Activated T-helper 9 cell treated with anti-CD3 and anti-CD28 coated beads, Interleukin-2, amount 50 U/mL, for 16 hours (primary cell): Measurements from ENCODE around the gene KCNJ14.
"Not testable (repeated sequence)": the region's sequence is repeated elsewhere in the genome, so short reads cannot be mapped to it uniquely, and the experiment has no call there.

Source experiments
- DNase-seq: peaks from one replicate; pipeline ENCODE4 v3.0.0-alpha.2; 2020; ENCODE audit warnings: low read depth

Gene KCNJ14

DNA sequence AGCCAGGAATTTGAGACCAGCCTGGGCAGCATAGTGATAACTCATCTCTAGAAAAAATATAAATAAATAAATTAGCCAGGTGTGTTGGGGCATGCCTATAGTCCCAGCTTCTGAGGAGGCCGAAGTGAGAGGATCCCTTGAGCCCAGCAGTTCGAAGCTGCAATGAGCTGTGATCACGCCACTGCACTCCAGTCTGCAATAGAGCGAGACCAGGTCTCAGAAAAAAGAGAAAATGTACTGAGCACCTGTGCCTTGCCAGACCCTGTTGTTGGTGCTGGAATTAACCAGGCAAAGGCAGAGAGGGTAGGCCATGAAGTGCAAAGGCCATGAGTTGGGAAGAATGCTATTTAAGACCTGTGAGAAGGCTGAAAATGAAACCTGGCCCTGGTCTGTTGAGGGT is 16.5 kb downstream of the KCNJ14 start:
- DNase-seq, result no peak

DNA sequence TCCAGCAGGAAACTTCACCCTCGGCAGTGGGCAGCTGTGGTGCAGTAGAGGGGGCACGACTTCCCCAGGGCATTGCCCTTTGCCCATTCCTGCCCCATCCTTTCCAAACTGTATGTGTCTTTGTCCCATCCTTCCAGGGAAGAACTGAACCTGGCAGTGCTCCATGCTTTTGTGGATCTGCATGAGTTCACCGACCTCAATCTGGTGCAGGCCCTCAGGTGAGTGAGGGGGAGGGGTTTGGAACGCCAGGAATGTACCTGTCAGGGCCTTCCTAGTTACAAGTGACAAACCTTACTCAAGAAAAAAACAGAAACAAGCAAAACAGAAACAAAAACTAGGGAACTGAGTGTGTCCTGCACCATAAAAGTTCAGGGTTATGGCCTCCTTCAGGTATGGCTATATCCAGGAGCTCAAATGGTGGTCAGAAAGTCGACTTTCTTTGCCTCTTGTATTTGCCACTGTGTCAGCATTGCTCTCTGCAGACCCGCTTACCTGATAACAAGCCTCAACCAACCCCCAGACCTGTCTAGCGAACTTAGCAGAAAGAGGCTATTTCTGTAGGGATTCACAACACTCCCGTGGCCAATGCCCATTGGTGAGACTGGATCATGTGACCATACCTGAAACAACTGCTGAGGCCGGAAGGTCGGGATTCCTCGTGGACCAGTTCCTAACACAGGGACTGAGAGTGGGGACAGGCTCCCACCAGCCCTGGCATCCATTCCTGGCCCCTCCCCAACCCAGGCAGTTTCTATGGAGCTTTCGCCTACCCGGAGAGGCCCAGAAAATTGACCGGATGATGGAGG is 18.0 kb downstream of the KCNJ14 start:
- no peak for DNase-seq

DNA sequence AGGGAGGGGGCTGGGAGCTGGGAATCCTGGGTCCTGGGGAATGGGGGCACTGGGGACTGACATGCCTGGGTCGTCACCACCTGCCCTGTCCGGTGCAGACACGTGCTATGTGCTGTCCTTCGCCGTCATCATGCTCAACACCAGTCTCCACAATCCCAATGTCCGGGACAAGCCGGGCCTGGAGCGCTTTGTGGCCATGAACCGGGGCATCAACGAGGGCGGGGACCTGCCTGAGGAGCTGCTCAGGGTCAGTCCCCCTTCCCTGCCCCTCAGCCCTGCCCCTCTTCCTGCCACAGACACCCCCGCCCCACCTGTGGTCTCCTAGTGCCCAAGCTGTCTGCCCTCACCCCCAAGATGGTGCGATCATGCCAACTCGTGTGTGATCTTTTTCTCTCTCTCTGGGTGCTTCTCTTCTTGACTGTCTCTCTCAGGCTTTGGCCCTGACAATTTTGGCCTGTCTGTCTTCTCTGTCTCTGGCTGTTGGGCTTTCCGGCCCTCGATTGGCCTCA is 18.8 kb downstream of the KCNJ14 start:
- no peak for DNase-seq

DNA sequence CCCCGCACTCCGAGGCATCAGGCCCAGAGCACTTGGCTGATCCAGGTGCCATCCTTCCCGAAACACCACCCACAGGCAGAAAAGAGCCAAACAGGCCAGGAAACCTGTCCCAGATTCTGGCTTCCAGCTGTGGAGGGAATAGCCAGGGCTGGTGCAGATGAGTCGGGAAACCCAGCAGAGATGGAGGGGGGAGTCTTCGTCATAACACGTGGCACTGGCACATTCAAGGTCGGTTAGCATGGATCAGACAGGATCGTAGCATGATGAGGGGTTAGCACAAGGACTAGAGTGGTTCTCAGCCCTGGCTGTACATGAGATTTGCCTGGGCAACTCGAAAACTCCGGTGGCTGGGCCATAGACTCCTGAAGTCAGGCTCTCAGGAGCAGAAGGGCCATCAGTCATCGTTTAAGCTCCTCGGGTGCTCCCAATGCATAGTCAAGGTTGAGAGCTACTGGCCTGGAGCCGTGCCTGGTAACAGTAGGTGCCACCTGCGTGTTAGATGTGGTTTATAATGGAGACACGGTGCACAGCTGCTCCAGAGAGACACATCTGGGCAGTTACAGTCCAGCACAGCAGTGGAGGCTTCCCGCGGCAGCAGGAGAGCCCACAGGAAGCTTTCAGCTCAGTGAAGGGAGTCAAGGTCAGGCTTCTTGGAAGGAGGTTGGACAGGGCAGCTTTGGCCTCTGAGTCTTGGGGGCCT is 20.1 kb downstream of the KCNJ14 start:
- DNase-seq, result no peak

DNA sequence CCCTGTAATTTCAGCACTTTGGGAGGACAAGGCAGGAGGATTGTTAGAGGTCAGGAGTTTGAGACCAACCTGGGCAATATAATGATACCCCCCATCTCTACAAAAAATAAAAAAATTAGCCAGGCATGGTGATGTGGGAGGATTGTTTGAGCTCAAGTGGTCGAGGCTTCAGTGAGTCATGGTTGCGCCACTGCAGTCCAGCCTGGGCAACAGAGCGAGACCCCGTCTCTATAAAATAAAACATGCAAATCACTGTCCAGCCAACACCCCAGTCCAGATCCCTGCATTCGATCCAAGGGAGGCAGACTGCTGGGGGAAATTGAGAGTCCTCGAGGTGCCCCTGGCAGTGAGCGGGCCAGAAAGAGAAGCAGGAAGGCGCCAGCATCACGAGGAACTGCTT is 20.8 kb downstream of the KCNJ14 start:
- DNase-seq, result no peak

DNA sequence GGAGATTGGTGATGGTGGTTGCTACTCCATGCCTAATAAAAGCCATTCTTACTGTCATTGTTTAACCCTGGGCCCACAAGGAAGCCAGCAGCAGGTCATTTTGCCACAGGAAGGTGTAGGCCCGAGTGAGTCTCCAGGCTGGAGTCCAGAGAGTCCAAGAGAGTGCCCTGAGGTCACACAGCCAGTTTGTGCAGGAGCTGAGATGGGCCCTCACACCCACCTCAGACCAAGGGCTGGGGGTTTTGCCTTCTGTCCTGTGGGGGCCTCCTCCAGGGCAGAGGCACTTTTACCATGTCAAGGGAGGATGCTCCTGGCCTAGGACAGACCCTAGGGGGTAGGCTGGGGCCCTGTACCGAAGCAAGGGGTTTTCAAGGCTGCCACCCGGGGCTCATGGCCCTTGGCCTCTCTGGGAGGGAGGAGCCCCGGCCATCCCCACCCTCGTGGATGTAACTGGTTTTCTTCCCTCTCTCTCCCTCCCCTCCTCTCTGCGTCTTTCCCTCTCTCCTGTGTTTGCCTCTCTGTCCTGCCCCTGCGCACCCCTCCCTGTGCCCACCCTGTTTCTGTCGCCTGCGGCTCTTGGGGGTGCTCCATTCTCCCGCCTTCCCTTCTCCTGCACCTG is 21.8 kb downstream of the KCNJ14 start:
- DNase-seq, result no peak

DNA sequence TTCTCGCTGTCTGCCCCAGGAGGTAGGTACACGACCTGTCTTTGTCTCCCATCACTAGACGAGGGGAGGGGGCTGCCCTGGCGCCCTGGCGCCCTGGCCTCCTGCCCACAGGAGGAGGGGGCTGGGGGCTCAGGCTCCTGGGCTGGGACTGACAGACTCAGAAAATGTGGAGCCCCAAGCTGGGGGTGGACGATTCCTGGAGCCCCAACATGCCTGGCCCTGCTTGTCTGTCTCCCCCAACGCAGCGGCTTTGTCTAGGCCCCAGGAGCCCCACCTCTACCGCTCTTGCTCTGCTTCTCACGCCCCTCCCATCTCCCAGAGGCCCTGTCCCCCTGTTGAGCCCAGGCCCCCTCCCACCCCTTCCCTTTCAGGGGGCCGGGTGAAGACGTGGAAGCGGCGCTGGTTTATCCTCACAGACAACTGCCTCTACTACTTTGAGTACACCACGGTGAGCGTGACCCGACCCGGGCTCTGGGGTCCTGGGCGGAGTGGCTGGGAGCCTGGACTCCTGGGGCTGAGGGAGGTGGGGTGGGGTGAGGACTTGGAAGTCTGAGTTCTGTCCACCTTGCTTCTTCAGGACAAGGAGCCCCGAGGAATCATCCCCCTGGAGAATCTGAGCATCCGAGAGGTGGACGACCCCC is 22.4 kb downstream of the KCNJ14 start:
- DNase-seq, result no peak

DNA sequence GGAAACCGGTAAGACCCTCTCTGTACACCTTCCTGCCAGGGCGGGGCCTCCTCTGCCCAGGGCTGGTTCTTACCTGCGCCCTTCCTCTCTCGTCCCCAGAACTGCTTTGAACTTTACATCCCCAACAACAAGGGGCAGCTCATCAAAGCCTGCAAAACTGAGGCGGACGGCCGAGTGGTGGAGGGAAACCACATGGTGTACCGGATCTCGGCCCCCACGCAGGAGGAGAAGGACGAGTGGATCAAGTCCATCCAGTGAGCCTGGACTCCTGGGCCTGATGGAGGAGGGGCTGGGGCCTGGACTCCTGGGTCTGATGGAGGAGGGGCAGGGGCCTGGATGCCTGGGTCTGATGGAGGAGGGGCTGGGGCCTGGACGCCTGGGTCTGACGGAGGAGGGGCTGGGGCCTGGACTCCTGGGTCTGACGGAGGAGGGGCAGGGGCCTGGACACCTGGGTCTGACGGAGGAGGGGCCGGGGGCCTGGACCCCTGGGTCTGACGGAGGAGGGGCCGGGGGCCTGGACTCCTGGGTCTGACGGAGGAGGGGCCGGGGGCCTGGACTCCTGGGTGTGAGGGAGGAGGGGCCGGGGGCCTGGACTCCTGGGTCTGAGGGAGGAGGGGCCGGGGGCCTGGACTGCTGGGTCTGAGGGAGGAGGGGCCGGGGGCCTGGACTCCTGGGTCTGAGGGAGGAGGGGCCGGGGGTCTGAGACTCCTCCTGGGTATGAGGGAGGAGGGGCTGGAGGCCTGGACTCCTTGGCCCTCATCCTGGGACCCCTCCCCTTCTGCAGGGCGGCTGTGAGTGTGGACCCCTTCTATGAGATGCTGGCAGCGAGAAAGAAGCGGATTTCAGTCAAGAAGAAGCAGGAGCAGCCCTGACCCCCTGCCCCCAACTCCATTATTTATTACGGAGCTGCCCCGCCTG is 23.2 kb downstream of the KCNJ14 start:
- no peak for DNase-seq

DNA sequence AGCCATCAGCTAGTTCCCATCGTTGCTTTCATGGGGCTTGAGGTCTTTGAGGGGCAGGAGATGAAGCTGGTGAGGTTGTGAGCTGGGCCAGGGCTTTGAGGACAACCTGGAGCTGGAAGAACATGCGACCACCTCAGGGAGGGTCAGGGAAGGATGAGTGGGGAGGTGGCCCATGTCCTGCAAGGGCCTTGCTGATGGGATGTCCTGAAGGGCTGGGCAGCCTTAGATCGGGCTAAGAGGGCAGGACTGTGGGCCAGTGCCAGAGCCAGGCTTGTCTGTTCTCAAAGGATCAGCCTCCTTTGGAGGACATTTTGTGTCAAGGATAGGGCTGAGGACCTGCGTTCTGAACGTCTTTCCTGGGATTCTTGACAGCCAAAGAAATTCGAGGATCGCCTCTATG is 24.3 kb downstream of the KCNJ14 start:
- no peak for DNase-seq

DNA sequence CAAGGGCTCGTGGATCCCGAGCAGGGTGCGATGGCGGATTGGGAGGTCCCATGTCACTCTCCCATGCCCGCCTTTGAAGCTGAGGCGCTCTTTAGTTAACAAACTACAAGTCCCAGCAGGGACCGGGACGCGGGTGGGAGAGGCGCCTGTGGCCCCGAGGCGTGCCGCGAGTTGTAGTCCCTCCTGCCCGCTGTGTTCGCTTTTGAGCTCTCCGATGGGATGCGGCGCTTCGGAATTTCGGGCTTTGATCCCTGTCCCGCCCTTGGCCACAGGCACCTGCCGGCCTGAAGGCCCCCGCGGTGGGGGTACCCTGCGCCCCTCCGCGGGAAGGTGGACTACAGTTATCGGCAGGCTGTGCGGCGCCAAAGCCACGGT is 24.8 kb downstream of the KCNJ14 start:
- DNase-seq, result no peak

DNA sequence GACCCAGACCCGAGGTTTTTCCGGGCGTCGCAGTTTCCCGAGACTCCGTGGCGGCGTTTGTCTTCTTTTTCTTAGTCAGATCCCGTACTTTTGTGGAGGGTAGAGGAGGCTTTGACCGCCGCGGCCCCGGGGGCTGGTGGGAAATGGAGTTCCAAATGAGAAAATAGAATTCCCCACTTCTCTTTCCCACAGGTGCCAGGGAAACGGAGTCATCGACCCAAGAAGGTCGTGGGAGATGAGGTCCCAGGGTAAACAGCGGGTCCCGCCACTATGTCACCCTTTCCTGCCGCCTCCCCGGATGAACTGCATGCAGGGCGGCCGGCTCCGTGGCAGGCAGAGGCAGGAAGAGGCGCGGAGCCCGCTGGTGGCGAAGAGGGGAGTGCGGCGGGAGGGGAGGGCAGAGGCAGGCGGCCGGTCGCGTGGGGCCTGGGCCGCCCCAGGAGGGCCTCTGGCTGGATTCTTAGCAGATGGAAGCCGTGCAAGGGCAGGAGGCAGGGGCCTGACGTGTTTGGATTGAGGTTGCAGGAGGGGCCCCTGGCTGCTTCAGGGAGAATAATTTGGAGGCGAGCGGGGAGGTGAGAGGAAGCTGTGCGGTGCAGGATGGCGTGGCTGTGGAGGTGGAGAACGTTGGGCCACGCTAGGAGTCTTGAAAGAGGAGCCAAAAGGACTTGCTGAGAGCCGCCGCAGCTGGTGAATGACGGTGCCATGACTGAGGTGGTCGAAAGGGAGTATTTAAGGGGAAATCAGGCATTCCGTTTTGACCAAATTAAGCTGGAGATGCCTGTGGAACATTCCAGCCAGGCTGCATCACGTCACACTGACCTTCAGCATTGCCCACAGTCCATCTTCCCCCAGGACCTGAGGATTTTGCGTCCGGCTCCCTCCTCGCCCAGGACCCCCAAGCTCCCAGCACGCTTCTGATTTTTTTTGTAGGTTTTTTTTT is 25.5 kb downstream of the KCNJ14 start:
- peak; percentile 35 for DNase-seq

DNA sequence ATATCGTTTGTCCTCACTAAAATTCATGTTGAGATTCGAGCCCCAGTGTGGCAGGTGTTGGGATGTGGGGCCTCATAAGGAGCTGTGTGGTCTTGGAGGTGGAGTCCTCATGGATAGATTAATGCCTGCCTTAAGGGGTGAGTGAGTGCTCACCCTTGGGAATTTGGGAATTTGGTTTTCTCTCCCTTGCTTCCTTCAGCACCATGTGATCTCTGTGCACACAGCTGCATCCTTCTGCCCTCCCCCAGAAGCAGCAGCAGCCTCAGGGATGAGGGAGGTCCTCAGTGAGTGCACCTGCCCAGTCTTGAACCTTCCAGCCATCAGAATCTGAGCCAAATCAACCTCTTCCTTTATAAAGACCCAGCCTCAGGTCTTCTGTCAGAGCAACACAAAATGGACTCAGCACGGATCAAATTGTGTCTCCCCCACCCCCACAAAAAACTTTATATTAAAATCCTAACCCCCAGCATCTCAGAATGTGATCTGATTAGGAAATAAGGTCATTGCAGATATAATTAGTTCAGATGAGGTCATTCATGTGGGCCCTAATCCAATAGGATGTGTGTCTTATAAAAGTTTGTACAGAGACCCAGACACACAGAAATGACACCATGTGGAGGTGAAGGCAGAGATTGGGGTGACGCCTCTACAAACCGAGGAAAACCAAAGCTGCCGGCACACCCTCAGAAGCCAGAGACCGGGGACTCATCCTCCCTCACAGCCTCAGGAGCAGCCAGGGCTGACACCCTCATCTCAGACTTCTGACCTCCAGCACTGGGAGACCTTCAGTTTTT is 26.7 kb downstream of the KCNJ14 start:
- no peak for DNase-seq

DNA sequence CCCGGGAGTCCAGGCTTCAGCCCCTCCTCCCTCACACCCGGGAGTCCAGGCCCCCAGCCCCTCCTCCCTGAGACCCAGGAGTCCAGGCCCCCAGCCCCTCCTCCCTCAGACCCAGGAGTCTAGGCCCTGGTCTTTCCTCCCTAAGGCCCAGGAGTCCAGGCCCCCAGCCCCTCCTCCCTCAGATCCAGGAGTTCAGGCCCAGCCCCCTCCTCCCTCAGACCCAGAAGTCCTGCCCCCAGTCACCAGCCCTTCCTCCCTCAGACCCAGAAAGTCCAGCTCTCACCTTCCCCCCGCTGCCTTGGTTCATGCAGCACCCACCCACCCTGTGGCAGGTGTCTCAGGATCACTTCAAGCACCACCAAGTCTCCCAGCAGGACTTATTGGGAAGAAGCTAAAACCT is 27.9 kb downstream of the KCNJ14 start:
- no peak for DNase-seq

DNA sequence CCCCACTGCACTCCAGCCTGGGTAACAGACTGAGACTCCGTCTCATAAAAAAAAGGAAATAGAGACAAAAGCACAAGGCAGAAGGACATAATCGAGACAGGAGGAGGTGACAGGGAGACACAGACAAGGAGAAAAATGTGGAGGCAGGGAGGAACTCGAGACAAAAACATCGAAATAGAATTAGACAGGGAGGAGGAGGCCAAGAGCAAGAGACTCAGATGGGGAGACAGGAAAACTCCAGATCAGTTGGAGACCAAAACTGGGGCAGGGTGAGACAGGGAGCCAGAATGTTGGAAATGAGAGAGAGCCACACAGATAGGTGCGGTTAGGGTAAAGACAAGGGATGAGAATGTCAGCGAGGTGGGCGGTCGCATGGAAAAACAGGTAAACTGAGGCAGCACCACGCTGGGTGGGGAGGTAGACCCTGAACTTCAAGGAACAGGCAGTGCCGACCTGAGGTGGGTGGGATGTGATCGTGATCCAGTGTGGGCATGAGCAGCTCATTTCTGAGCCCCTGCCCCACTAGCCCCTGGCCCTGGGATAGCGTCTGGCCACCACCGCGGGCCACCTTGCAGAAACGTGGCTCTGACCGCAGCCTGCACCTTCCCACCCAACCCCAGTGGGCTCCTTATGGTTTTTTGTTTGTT is 29.0 kb downstream of the KCNJ14 start:
- no peak for DNase-seq

DNA sequence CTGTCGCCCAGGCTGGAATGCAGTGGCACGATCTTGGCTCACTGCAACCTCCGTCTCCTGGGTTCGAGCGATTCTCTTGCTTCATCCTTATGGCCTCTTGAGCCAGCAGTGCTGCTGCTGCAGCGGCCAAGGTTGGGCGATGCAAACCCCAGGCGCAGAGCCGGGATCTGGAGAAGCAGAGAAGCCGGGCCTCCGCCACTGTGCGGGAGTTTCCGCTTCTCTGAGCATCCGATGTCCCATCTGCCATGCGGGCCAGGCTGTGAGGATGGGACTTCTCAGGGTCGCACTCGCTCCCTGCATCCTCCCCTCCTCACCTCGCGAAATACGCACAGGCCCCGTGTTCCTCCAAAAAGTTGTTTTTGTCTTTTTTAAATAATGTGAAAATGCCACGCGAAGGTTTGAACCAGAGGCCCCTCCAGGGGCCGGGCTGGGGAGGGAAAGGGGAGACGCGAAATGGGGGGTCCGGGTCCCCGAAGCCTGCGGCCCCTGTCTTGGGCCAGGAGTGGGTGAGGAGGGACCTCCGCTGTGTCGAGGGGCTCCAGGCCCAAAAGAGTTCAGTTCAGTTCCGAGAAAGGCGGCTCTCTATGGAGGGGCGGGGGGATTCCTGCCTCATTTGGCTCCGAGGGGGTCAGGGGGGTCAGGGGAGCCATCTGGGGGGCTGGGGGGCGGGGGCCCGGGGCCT is 29.7 kb downstream of the KCNJ14 start:
- no peak for DNase-seq

DNA sequence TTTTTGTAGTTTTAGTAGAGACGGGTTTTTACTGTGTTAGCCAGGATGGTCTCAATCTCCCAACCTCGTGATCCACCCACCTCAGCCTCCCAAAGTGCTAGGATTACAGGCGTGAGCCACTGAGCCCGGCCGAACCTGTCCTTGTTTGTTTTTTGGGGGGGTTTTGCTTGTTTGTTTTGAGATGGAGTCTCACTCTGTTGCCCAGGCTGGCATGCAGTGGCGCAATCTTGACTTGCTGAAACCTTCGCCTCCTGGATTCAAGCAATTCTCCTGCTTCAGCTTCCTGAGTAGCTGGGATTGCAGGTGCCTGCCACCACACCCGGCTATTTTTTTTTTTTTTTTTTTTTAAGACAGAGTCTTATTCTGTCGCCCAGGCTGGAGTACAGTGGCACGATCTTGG is 31.3 kb downstream of the KCNJ14 start:
- DNase-seq, result not testable (repeated sequence)

DNA sequence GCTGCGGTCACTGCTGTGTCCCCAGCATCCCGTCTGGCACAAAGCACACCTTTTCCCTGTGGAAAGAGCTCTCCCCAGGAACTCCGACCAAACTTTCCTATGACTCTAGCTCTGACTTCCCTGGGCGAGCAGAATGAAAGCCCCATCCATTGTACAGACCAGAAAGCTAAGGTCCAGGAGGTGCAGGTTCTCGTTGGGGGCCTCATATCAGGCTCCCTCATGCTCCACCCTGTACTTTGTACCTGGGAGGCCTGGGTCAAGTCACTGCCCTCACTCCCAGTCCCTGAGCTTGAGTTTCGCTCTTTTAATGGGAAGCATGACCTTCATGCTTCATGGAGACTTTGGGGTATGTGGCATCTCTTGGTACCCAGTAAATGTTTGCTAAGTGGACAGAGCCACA is 32.2 kb downstream of the KCNJ14 start:
- DNase-seq, result no peak

DNA sequence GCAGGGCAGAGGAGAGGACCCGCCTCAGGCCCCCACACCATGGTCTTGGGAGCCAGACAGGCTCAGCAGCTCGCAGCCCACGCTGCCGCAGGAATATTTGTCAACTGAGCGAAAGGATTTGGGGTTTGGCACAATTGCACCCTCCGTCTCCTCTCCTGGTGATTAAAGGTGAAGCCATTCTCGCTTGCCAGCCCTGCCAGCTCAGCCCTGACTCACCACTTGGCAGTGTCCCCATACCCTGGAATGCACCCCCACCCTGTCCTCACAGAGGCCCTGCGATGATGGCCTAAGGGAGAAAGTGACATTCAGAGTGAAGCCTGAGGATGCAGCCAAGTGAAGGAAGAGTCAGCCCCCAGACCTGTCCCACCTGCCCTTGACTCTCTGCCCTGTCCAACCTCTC is 32.6 kb downstream of the KCNJ14 start:
- DNase-seq, result no peak
